Measurements from ENCODE around the gene MBD2. TPM values are rescaled to one million over a fixed set of nuclear protein-coding genes. Genes with fewer than 3 reads are reported as not detected.

Gene MBD2
- total RNA-seq (2021) (79.7 and 86.7 TPM in 2 replicates), Bru-seq, nascent RNA (percentile 86 among the genes with signal in this experiment), BruChase-seq, experiment 1, labeled RNA remaining after a 2-hour chase (percentile 80 among the genes with signal in this experiment), BruChase-seq, experiment 2, labeled RNA remaining after a 6-hour chase (percentile 77 among the genes with signal in this experiment)
- long read RNA-seq, full-length matches to known transcripts = 154 of 173 reads
- long read RNA-seq, partial matches to known transcripts = 2 of 173 reads
- long read RNA-seq, other reads (novel, unspliced or antisense) = 17 of 173 reads

GRCh38 chr18:54224379-54225014 is at the start of gene MBD2:
MBD2 (minus strand) TSS chr18:54224669; CDS start chr18:54224559, 110 bp downstream.
- POLR2A ChIA-PET (ENCODE audit: low non-redundant PET) = no interaction called here
- intact Hi-C loops (cut with micrococcal nuclease; ENCODE audit: unreplicated experiment) = loop anchor here (1.0 kb wide), 1 partner anchor 45 kb away; the partner anchor contains the start of gene POLI
- CTCF ChIA-PET = interaction anchor here (0.7 kb wide), 1 partner anchor 51 kb away, joined by 3 read pairs; no protein-coding TSS in a partner anchor

GRCh38 chr18:54269893-54270844 is 45.7 kb upstream of the MBD2 start:
- Histone ChIP-seq H3K27me3 (replicated peaks; ENCODE audit: insufficient read depth, low read depth, low read length, poor library complexity) (no peaks in the 10 kb centered on the region), H3K4me3 (ENCODE audit: low read depth, low read length, poor library complexity, severe bottlenecking) (peak overlapping the region; percentile 74), H3K36me3 (ENCODE audit: insufficient read depth, low read length, poor library complexity, severe bottlenecking) (no peaks in the 10 kb centered on the region), H3K27ac (ENCODE audit: low read depth, low read length, poor library complexity, severe bottlenecking) (peak overlapping the region; percentile 93), H3K9me3 (ENCODE audit: low read depth, low read length, poor library complexity, severe bottlenecking) (no peaks in the 10 kb centered on the region), H3K4me1 (ENCODE audit: insufficient read depth, low read length, poor library complexity, severe bottlenecking) (peaks cover 19% of the 10 kb centered on the region)
- POLR2A ChIA-PET (ENCODE audit: low non-redundant PET) = no interaction called here
- intact Hi-C loops (cut with micrococcal nuclease; ENCODE audit: unreplicated experiment) = loop anchor here (1.0 kb wide), 1 partner anchor 46 kb away; the partner anchor contains the start of gene MBD2
- CTCF ChIA-PET = no interaction called here
- BruUV-seq (replicated peaks) = no TSS peak
- TF ChIP-seq CTCF (conservative IDR thresholded peaks at IDR 0.05; ENCODE audit: low read depth, low read length) = peak; percentile 55; the same call in 1 of the 2 replicates
- no peak for TF ChIP-seq EZH2 (IDR thresholded peaks at IDR 0.05; ENCODE audit: borderline replicate concordance, low read depth, low read length, poor library complexity, severe bottlenecking)
- DNase-seq (ENCODE audit: low spot score) = peak; percentile 37

More at GRCh38 chr18:54224379-54225014, at the start of gene MBD2:
- peak; percentile 97 for DNase-seq (ENCODE audit: low spot score)
- no peaks in the 10 kb centered on the region for H3K36me3 ChIP-seq (ENCODE audit: insufficient read depth, low read length, poor library complexity, severe bottlenecking)
- BruUV-seq (replicated peaks) = no TSS peak
- TF ChIP-seq EZH2 (IDR thresholded peaks at IDR 0.05; ENCODE audit: borderline replicate concordance, low read depth, low read length, poor library complexity, severe bottlenecking) (no peak), CTCF (conservative IDR thresholded peaks at IDR 0.05; ENCODE audit: low read depth, low read length) (peak; percentile 25; the same call in 1 of the 2 replicates)
- H3K4me1 ChIP-seq (ENCODE audit: insufficient read depth, low read length, poor library complexity, severe bottlenecking) = peaks cover 31% of the 10 kb centered on the region
- H3K27ac ChIP-seq (ENCODE audit: low read depth, low read length, poor library complexity, severe bottlenecking) = peak within 1 kb of the TSS; percentile 57
- no peaks in the 10 kb centered on the region for H3K9me3 ChIP-seq (ENCODE audit: low read depth, low read length, poor library complexity, severe bottlenecking)
- H3K27me3 ChIP-seq (replicated peaks; ENCODE audit: insufficient read depth, low read depth, low read length, poor library complexity) = no peaks in the 10 kb centered on the region
- peak within 1 kb of the TSS; percentile 72 for H3K4me3 ChIP-seq (ENCODE audit: low read depth, low read length, poor library complexity, severe bottlenecking)

- Histone ChIP-seq H3K4me1 (ENCODE audit: insufficient read depth, low read length, poor library complexity, severe bottlenecking) (peaks cover 19% of the 10 kb centered on the region), H3K36me3 (ENCODE audit: insufficient read depth, low read length, poor library complexity, severe bottlenecking) (no peaks in the 10 kb centered on the region), H3K4me3 (ENCODE audit: low read depth, low read length, poor library complexity, severe bottlenecking) (peak overlapping the region; percentile 74), H3K27ac (ENCODE audit: low read depth, low read length, poor library complexity, severe bottlenecking) (no peak overlapping the region), H3K27me3 (replicated peaks; ENCODE audit: insufficient read depth, low read depth, low read length, poor library complexity) (no peaks in the 10 kb centered on the region), H3K9me3 (ENCODE audit: low read depth, low read length, poor library complexity, severe bottlenecking) (no peaks in the 10 kb centered on the region)
- intact Hi-C loops (cut with micrococcal nuclease; ENCODE audit: unreplicated experiment) = loop anchor here (1.0 kb wide), 1 partner anchor 44 kb away; the partner anchor contains the start of gene MBD2
- TF ChIP-seq CTCF (conservative IDR thresholded peaks at IDR 0.05; ENCODE audit: low read depth, low read length) = no peak
- no peak for TF ChIP-seq EZH2 (IDR thresholded peaks at IDR 0.05; ENCODE audit: borderline replicate concordance, low read depth, low read length, poor library complexity, severe bottlenecking)
- POLR2A ChIA-PET (ENCODE audit: low non-redundant PET) = interaction anchor here (0.6 kb wide), 2 partner anchors 50 to 258 kb away, joined by 4 to 5 read pairs; no protein-coding TSS in a partner anchor
- TSS peak; percentile 96 for BruUV-seq (replicated peaks)
- CTCF ChIA-PET = no interaction called here
- DNase-seq (ENCODE audit: low spot score) = no peak
These were observed 44.3 kb upstream of the MBD2 start for GRCh38 chr18:54268751-54269150.
